Mesendoderm (in vitro differentiated cells): ENCODE measurements around the gene PDK2.

Experiments used
- DNase-seq: peaks from one replicate; pipeline ENCODE4 v3.0.0; 2013
- H2AK5ac ChIP-seq: 2 replicates; pipeline ENCODE4 v1.6.1; 2013; ENCODE audit warnings: low read length, inconsistent platforms
- H2BK120ac ChIP-seq: 2 replicates; pipeline ENCODE4 v1.6.1; 2013; ENCODE audit warnings: low read depth, mild to moderate bottlenecking, low read length, moderate library complexity, mixed read lengths
- H2BK15ac ChIP-seq: replicated peaks from 2 replicates; pipeline ENCODE4 v1.6.1; 2013; ENCODE audit warnings: low read depth, mild to moderate bottlenecking, moderate library complexity
- H2BK5ac ChIP-seq: 2 replicates; pipeline ENCODE4 v1.6.1; 2013; ENCODE audit warnings: low read length, inconsistent platforms
- H3K18ac ChIP-seq: 2 replicates; pipeline ENCODE4 v1.6.1; 2013; ENCODE audit warnings: mild to moderate bottlenecking, low read length, mixed read lengths
- H3K23ac ChIP-seq: one replicate; pipeline ENCODE4 v1.6.1; 2013; ENCODE audit warnings: low read length
- H3K27ac ChIP-seq: 2 replicates; pipeline ENCODE4 v1.5.1; 2013; ENCODE audit warnings: low read depth, mild to moderate bottlenecking, inconsistent platforms, low read length, moderate library complexity
- H3K27me3 ChIP-seq: 2 replicates; pipeline ENCODE4 v1.6.1; 2013; ENCODE audit warnings: low read length, control low read depth, mild to moderate bottlenecking, inconsistent platforms; ENCODE audit not compliant: insufficient read depth, poor library complexity
- H3K36me3 ChIP-seq: 2 replicates; pipeline ENCODE4 v1.6.1; 2013; ENCODE audit warnings: low read length, inconsistent platforms; ENCODE audit not compliant: control insufficient read depth, insufficient read depth
- H3K4ac ChIP-seq: one replicate; pipeline ENCODE4 v1.6.1; 2013; ENCODE audit warnings: low read depth, mild to moderate bottlenecking, low read length, moderate library complexity
- H3K4me1 ChIP-seq: 2 replicates; pipeline ENCODE4 v1.6.1; 2013; ENCODE audit warnings: low read depth, low read length, inconsistent platforms; ENCODE audit not compliant: control insufficient read depth
- H3K4me2 ChIP-seq: 2 replicates; pipeline ENCODE4 v1.6.1; 2013; ENCODE audit warnings: low read length
- H3K4me3 ChIP-seq: 2 replicates; pipeline ENCODE4 v1.5.1; 2013; ENCODE audit warnings: mild to moderate bottlenecking, low read length
- H3K56ac ChIP-seq: one replicate; pipeline ENCODE4 v1.6.1; 2013; ENCODE audit warnings: low read length
- H3K79me1 ChIP-seq: 2 replicates; pipeline ENCODE4 v1.6.1; 2013; ENCODE audit warnings: low read length, inconsistent platforms
- H3K79me2 ChIP-seq: 2 replicates; pipeline ENCODE4 v1.6.1; 2013; ENCODE audit warnings: mild to moderate bottlenecking, low read length; ENCODE audit not compliant: control insufficient read depth, insufficient read depth
- H3K9ac ChIP-seq: 2 replicates; pipeline ENCODE4 v1.6.1; 2013; ENCODE audit warnings: low read length, inconsistent platforms
- H4K5ac ChIP-seq: one replicate; pipeline ENCODE4 v1.6.1; 2013; ENCODE audit warnings: low read length
- H4K8ac ChIP-seq: one replicate; pipeline ENCODE4 v1.6.1; 2013; ENCODE audit warnings: low read depth, mild to moderate bottlenecking, control low read depth, low read length, moderate library complexity
- WGBS: extraction: QIAGEN DNeasy Blood & Tissue Kit; methylation state at CpG from one replicate; pipeline ENCODE4 v1.1.7; 2013; ENCODE audit warnings: low lambda C conversion rate, missing lambda C conversion rate; ENCODE audit not compliant: insufficient coverage; ENCODE audit errors: extremely low coverage; 5-methylcytosine and 5-hydroxymethylcytosine counted together

The PDK2 gene

GRCh38 chr17:50157891-50158290 is 62.7 kb downstream of the PDK2 start:
- Histone ChIP-seq H3K36me3 (no peaks in the 10 kb centered on the region), H3K4me2 (no peak overlapping the region), H3K4ac (no peak overlapping the region), H2AK5ac (no peak overlapping the region), H3K18ac (no peak overlapping the region), H3K79me2 (no peaks in the 10 kb centered on the region), H3K4me1 (no peaks in the 10 kb centered on the region), H3K56ac (no peak overlapping the region), H3K79me1 (no peaks in the 10 kb centered on the region), H3K27me3 (no peaks in the 10 kb centered on the region), H2BK15ac (no peak overlapping the region), H4K8ac (no peak overlapping the region), H3K9ac (no peak overlapping the region), H4K5ac (no peak overlapping the region), H3K27ac (no peak overlapping the region), H3K4me3 (no peak overlapping the region), H2BK120ac (no peak overlapping the region), H3K23ac (no peak overlapping the region), H2BK5ac (no peak overlapping the region)
- WGBS, result no CpG with 5 or more reads among the region's 4 CpGs
- no peak for DNase-seq

GRCh38 chr17:50161023-50161910 is 66.1 kb downstream of the PDK2 start:
- H3K79me1 ChIP-seq, result no peaks in the 10 kb centered on the region
- H3K27ac ChIP-seq, result no peak overlapping the region
- no peak overlapping the region for H2BK120ac ChIP-seq
- H3K18ac ChIP-seq, result no peak overlapping the region
- no peaks in the 10 kb centered on the region for H3K27me3 ChIP-seq
- no peaks in the 10 kb centered on the region for H3K4me1 ChIP-seq
- no peak overlapping the region for H3K23ac ChIP-seq
- no CpG with 5 or more reads among the region's 53 CpGs for WGBS
- H3K4me2 ChIP-seq, result peak overlapping the region; percentile 86
- no peak overlapping the region for H4K5ac ChIP-seq
- H2BK15ac ChIP-seq, result no peak overlapping the region
- peak overlapping the region; percentile 73 for H3K9ac ChIP-seq
- H3K4ac ChIP-seq, result no peak overlapping the region
- no peak overlapping the region for H2AK5ac ChIP-seq
- H4K8ac ChIP-seq, result no peak overlapping the region
- H3K36me3 ChIP-seq, result no peaks in the 10 kb centered on the region
- H3K79me2 ChIP-seq, result no peaks in the 10 kb centered on the region
- H2BK5ac ChIP-seq, result no peak overlapping the region
- H3K4me3 ChIP-seq, result peak overlapping the region; percentile 37
- H3K56ac ChIP-seq, result peak overlapping the region; percentile 84
- DNase-seq, result peak; percentile 94
